H1 (cell line): ENCODE data around the gene ADCY7. TPM values are rescaled to one million over a fixed set of nuclear protein-coding genes. Genes with fewer than 3 reads are reported as not detected.

Experiments
- CTCF ChIA-PET: fragments of 300-600 bp; sonication (Branson Sonifier 250); formaldehyde crosslinking; loops from one replicate; lab custom pipeline; 2021; ENCODE audit not compliant: partially characterized antibody; lab: Charles Lee
- POLR2A ChIA-PET: fragments of 300-600 bp; sonication (Branson Sonifier 250); formaldehyde crosslinking; loops from one replicate; lab custom pipeline; 2021; ENCODE audit warnings: inconsistent platforms; ENCODE audit not compliant: partially characterized antibody; lab: Charles Lee
- DNase-seq, 2 experiments: peaks; one replicate each; pipeline versions ENCODE4 v3.0.0 to v3.0.0-alpha.2; 2010 to 2022; ENCODE audit warnings: low spot score in 2 of 2, low read depth in 1 of 2, mixed read lengths in 1 of 2
- FAIRE-seq: peaks from 2 replicates; lab custom pipeline; 2011; peaks lifted over from hg19 to GRCh38; lab: Jason Lieb, UNC
- H2AFZ ChIP-seq: 2 replicates; pipeline ENCODE4 v1.8.1; 2012; ENCODE audit warnings: low read length, inconsistent platforms
- H2AK5ac ChIP-seq: 2 replicates; pipeline ENCODE4 v1.6.1; 2013; ENCODE audit warnings: low read depth, low read length
- H2BK120ac ChIP-seq: replicated peaks from 2 replicates; pipeline ENCODE3; 2013; ENCODE audit warnings: low read depth, low read length, inconsistent platforms
- H2BK12ac ChIP-seq: 2 replicates; pipeline ENCODE4 v1.6.1; 2013; ENCODE audit warnings: low read depth, low read length
- H2BK15ac ChIP-seq: 2 replicates; pipeline ENCODE4 v1.6.1; 2013; ENCODE audit warnings: low read length
- H2BK20ac ChIP-seq: 2 replicates; pipeline ENCODE4 v1.6.1; 2013; ENCODE audit warnings: low read length
- H2BK5ac ChIP-seq: 2 replicates; pipeline ENCODE4 v1.6.1; 2013; ENCODE audit warnings: low read depth, low read length
- H3K14ac ChIP-seq: 2 replicates; pipeline ENCODE4 v1.6.1; 2013; ENCODE audit warnings: inconsistent platforms; ENCODE audit not compliant: insufficient read length
- H3K18ac ChIP-seq: 2 replicates; pipeline ENCODE4 v1.6.1; 2013; ENCODE audit warnings: low read length; ENCODE audit errors: extremely low read depth
- H3K23ac ChIP-seq: 2 replicates; pipeline ENCODE4 v1.6.1; 2013; ENCODE audit warnings: inconsistent platforms; ENCODE audit not compliant: insufficient read length
- H3K23me2 ChIP-seq: 2 replicates; pipeline ENCODE4 v1.6.1; 2013; ENCODE audit warnings: low read depth, low read length
- H3K27ac ChIP-seq: 2 replicates; pipeline ENCODE4 v1.6.1; 2011; ENCODE audit warnings: low read depth, low read length, inconsistent platforms
- H3K27me3 ChIP-seq, 4 experiments: replicated peaks in 1 of 4; 1 replicate in 1 of 4; 2 replicates in 3 of 4; pipeline versions ENCODE4 v1.6.1 to v1.8.1; 2011 to 2013; ENCODE audit warnings: low read length in 3 of 4, mild to moderate bottlenecking in 3 of 4, inconsistent platforms in 2 of 4, mixed read lengths in 2 of 4, moderate library complexity in 1 of 4; ENCODE audit not compliant: control insufficient read depth in 3 of 4, insufficient read depth in 3 of 4; ENCODE audit errors: extremely low read depth in 1 of 4
- H3K36me3 ChIP-seq, 4 experiments: 2 replicates each; pipeline versions ENCODE4 v1.6.1 to v1.8.1; 2011 to 2013; ENCODE audit warnings: mild to moderate bottlenecking in 4 of 4, low read length in 3 of 4, moderate library complexity in 2 of 4, control low read depth in 1 of 4, inconsistent platforms in 1 of 4; ENCODE audit not compliant: insufficient read depth in 4 of 4, control insufficient read depth in 2 of 4
- H3K4ac ChIP-seq: replicated peaks from 2 replicates; pipeline ENCODE3; 2013; ENCODE audit warnings: low read length, low read depth, mixed read lengths, inconsistent platforms; ENCODE audit not compliant: insufficient read length
- H3K4me1 ChIP-seq, 4 experiments: replicated peaks in 1 of 4; 1 replicate in 1 of 4; 2 replicates in 3 of 4; pipeline versions ENCODE4 v1.6.1 to v1.8.1; 2011 to 2013; ENCODE audit warnings: low read length in 3 of 4, inconsistent platforms in 2 of 4, mixed read lengths in 1 of 4; ENCODE audit not compliant: insufficient read depth in 4 of 4, control insufficient read depth in 3 of 4
- H3K4me2 ChIP-seq, 2 experiments: 2 replicates each; pipeline versions ENCODE4 v1.6.1 to v1.8.1; 2011 to 2013; ENCODE audit warnings: low read depth in 2 of 2, low read length in 2 of 2, control low read depth in 1 of 2, inconsistent platforms in 1 of 2, mild to moderate bottlenecking in 1 of 2; ENCODE audit not compliant: insufficient read depth in 1 of 2
- H3K4me3 ChIP-seq, 4 experiments: fragments of 200-600, 300-600 bp in 1 of 4; sonication (generic), shearing (Covaris generic), sonication (Bioruptor Twin) in 1 of 4; 2 replicates each; pipeline versions ENCODE4 v1.5.1 to v1.8.1; 2011 to 2016; ENCODE audit warnings: low read length in 4 of 4, low read depth in 3 of 4, control low read depth in 2 of 4, inconsistent platforms in 2 of 4, mild to moderate bottlenecking in 2 of 4, mixed read lengths in 1 of 4, moderate library complexity in 1 of 4; ENCODE audit not compliant: insufficient read depth in 2 of 4; ENCODE audit errors: extremely low read depth in 1 of 4
- H3K56ac ChIP-seq: replicated peaks from 2 replicates; pipeline ENCODE3; 2013; ENCODE audit warnings: low read depth, mild to moderate bottlenecking, mixed read lengths, low read length, inconsistent platforms; ENCODE audit not compliant: insufficient read length
- H3K79me1 ChIP-seq: 2 replicates; pipeline ENCODE4 v1.6.1; 2013; ENCODE audit warnings: low read depth, low read length, control low read depth
- H3K79me2 ChIP-seq, 2 experiments: 2 replicates each; pipeline versions ENCODE4 v1.6.1 to v1.8.1; 2012 to 2013; ENCODE audit warnings: low read length in 2 of 2, mild to moderate bottlenecking in 2 of 2, inconsistent platforms in 1 of 2; ENCODE audit not compliant: insufficient read depth in 2 of 2, control insufficient read depth in 1 of 2
- H3K9ac ChIP-seq, 4 experiments: replicated peaks in 1 of 4; 1 replicate in 1 of 4; 2 replicates in 3 of 4; pipeline versions ENCODE4 v1.6.1 to v1.8.1; 2011 to 2013; ENCODE audit warnings: low read depth in 3 of 4, low read length in 3 of 4, control low read depth in 2 of 4, mild to moderate bottlenecking in 2 of 4, moderate library complexity in 2 of 4, inconsistent platforms in 1 of 4; ENCODE audit errors: extremely low read depth in 1 of 4
- H3K9me3 ChIP-seq, 2 experiments: 2 replicates each; pipeline versions ENCODE4 v1.6.1 to v1.8.1; 2012 to 2013; ENCODE audit warnings: mild to moderate bottlenecking in 2 of 2, moderate library complexity in 2 of 2, control low read depth in 1 of 2, inconsistent platforms in 1 of 2, low read depth in 1 of 2, low read length in 1 of 2, mixed read lengths in 1 of 2; ENCODE audit not compliant: insufficient read depth in 2 of 2
- H4K20me1 ChIP-seq, 2 experiments: replicated peaks in 1 of 2; 2 replicates each; pipeline versions ENCODE3 to v1.8.1; 2011 to 2013; ENCODE audit warnings: inconsistent platforms in 2 of 2, low read length in 2 of 2, mild to moderate bottlenecking in 1 of 2; ENCODE audit not compliant: insufficient read depth in 2 of 2, control insufficient read depth in 1 of 2
- H4K5ac ChIP-seq: 2 replicates; pipeline ENCODE4 v1.6.1; 2013; ENCODE audit warnings: low read length, low read depth, mixed read lengths, inconsistent platforms; ENCODE audit not compliant: insufficient read length
- H4K8ac ChIP-seq: 2 replicates; pipeline ENCODE4 v1.8.0; 2013; ENCODE audit warnings: mild to moderate bottlenecking, moderate library complexity, low read length, inconsistent platforms; ENCODE audit not compliant: insufficient read depth; ENCODE audit errors: extremely low read depth
- H4K91ac ChIP-seq: replicated peaks from 2 replicates; pipeline ENCODE3; 2013; ENCODE audit warnings: low read length, mixed read lengths, inconsistent platforms; ENCODE audit not compliant: insufficient read length
- BCL11A ChIP-seq, 2 experiments: IDR thresholded peaks; one replicate each; pipeline ENCODE4 v1.6.1; 2011; ENCODE audit warnings: low read depth in 2 of 2, low read length in 2 of 2, mild to moderate bottlenecking in 2 of 2
- BRCA1 ChIP-seq: IDR thresholded peaks from 2 replicates; pipeline ENCODE4 v1.6.1; 2012; ENCODE audit warnings: low read depth, low read length, improper control_type of control experiment
- CBX5 ChIP-seq: fragments of 300-800, 300-1000 bp; sonication (generic); IDR thresholded peaks from 2 replicates; pipeline ENCODE4 v1.7.1; 2016; ENCODE audit warnings: antibody characterized with exemption, low read length, low read depth
- EP300 ChIP-seq, 2 experiments: IDR thresholded peaks; 1 replicate in 1 of 2; 2 replicates in 1 of 2; pipeline ENCODE4 v1.6.1; 2011 to 2012; ENCODE audit warnings: low read depth in 2 of 2, low read length in 2 of 2, mild to moderate bottlenecking in 2 of 2, borderline replicate concordance in 1 of 2, inconsistent platforms in 1 of 2, moderate library complexity in 1 of 2
- EZH2 ChIP-seq: fragments of 200-600 bp; sonication (generic); IDR thresholded peaks from 2 replicates; pipeline ENCODE4 v1.7.1; 2012; ENCODE audit warnings: low read depth, mild to moderate bottlenecking, moderate library complexity, low read length, inconsistent platforms; ENCODE audit not compliant: severe bottlenecking
- KDM5A ChIP-seq: fragments of 200-600 bp; IDR thresholded peaks from 2 replicates; pipeline ENCODE4 v1.7.1; 2012; ENCODE audit warnings: mild to moderate bottlenecking, low read length, inconsistent platforms, mixed read lengths
- NRF1 ChIP-seq: IDR thresholded peaks from 2 replicates; pipeline ENCODE4 v1.6.1; 2011; ENCODE audit warnings: mild to moderate bottlenecking, low read depth, low read length, improper control_type of control experiment
- PHF8 ChIP-seq: fragments of 200-600 bp; sonication (generic); conservative IDR thresholded peaks from 2 replicates; pipeline ENCODE4 v1.7.1; 2012; ENCODE audit warnings: low read depth, mild to moderate bottlenecking, inconsistent platforms, low read length, moderate library complexity
- POU5F1 ChIP-seq: IDR thresholded peaks from 2 replicates; pipeline ENCODE4 v1.6.1; 2011; ENCODE audit warnings: low read depth, mild to moderate bottlenecking, low read length, moderate library complexity
- SIN3A ChIP-seq, 2 experiments: IDR thresholded peaks in 1 of 2; conservative IDR thresholded peaks in 1 of 2; 2 replicates each; pipeline ENCODE4 v1.6.1; 2011 to 2012; ENCODE audit warnings: low read length in 2 of 2, improper control_type of control experiment in 1 of 2, low read depth in 1 of 2, mild to moderate bottlenecking in 1 of 2
- WGBS, 2 experiments: shearing (Covaris generic) in 1 of 2; methylation state at CpG; one replicate each; pipeline versions ENCODE4 v1.1.6 to v1.1.7; 2013 to 2015; ENCODE audit warnings: low lambda C conversion rate in 2 of 2, mixed read lengths in 2 of 2, inconsistent platforms in 1 of 2, low coverage in 1 of 2, missing lambda C conversion rate in 1 of 2; ENCODE audit not compliant: insufficient replicate concordance in 2 of 2, insufficient coverage in 1 of 2, insufficient read length in 1 of 2; ENCODE audit errors: extremely low coverage in 1 of 2, missing lambda C conversion rate in 1 of 2; 5-methylcytosine and 5-hydroxymethylcytosine counted together
- polyA plus RNA-seq, 7 experiments: library from polyadenylated mRNA; depleted of rRNA in 3 of 7; stranded (reverse) in 5 of 7; unstranded in 2 of 7; fragments of >200 nt in 5 of 7; fragments of 200-250 nt in 2 of 7; gene quantifications; 1 replicate in 5 of 7; 2 replicates in 1 of 7; 4 replicates in 1 of 7; pipeline versions ENCODE4 v1.2.1 to v1.2.3, GENCODE V29; 2011 to 2013; ENCODE audit warnings: missing spikeins in 2 of 7, mixed read lengths in 2 of 7
- total RNA-seq: library from RNA; stranded (reverse); fragmentation: NEBNext Ultra II Directional; extraction: Animal tissue kit (Norgen Biotek cat#: 25700); gene quantifications from 2 replicates; pipeline ENCODE4 v1.2.1, GENCODE V29; 2021
- TF ChIP-seq, protein P1 (sequence below): IDR thresholded peaks from 2 replicates; pipeline ENCODE4 v1.6.1; 2012; ENCODE audit warnings: inconsistent platforms

Gene ADCY7
- total and polyA plus RNA-seq, 2 of the 8 experiments (the other 6 are each of a cell fraction or from before 2014, with no cell fraction given): 2.4 to 5.1 TPM

DNA sequence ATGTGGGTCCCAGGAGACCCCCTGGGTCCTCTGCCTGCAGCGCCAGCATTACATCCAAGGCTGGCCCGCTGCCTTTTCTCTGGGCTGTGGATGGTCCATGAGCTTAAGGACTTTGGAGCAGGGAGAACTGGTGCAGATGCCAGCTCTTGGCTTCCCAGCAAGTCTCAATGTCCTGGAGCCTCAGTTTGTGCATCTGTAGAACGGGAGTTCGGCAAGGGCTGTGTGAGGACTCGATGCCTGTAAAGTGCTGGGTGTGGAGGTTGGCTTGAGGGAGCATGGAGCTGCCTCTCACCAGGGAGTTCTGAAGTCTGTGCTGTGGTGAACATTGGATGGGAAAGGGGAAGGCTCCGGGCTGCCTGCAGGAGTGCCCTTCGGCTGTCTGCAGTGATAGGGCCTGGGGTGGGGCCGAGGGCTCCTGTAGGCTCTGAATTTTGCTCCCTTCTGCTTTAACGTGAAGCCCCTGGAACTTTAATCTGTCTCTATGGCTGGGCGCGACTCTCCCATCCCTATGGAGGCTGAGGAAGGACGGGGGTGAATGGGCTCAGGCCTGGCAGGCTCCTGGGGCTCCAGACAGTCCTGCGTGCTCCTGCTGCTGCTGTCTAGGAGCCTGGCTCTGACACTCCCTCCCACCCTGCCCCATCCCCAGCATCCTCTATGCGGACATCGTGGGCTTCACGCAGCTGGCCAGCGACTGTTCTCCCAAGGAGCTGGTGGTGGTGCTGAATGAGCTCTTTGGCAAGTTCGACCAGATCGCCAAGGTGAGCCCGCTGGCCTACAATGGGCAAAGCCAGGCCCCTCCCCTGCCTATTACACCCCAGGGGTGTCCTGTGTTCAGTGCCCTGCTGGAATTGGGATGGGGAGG lies 27.9 kb downstream of the ADCY7 start:
- H2BK120ac ChIP-seq: no peak overlapping the region
- no peak overlapping the region for H2BK15ac ChIP-seq
- no peak overlapping the region for H3K14ac ChIP-seq
- CTCF ChIA-PET: interaction anchor here (1.2 to 2.6 kb wide), 2 partner anchors 81 to 84 kb away, joined by 3 to 8 read pairs; no protein-coding TSS in a partner anchor
- no peaks in the 10 kb centered on the region for H3K27me3 ChIP-seq
- no peaks in the 10 kb centered on the region for H3K36me3 ChIP-seq
- no peak overlapping the region for H4K5ac ChIP-seq
- no peak overlapping the region for H3K56ac ChIP-seq
- 94% methylated on average over 13 of the region's 20 CpGs; no CpG with 5 or more reads in 1 of the 2 experiments for WGBS, 2 experiments
- H3K9ac ChIP-seq: no peak overlapping the region
- no peak overlapping the region for H4K91ac ChIP-seq
- H3K23ac ChIP-seq: no peak overlapping the region
- no peak overlapping the region for H2AK5ac ChIP-seq
- peaks cover 0 to 2% of the 10 kb centered on the region in 2 experiments for H4K20me1 ChIP-seq
- no peak overlapping the region for H3K4me2 ChIP-seq
- no peak overlapping the region for H2BK12ac ChIP-seq
- DNase-seq: no peak
- no peak overlapping the region for H3K27ac ChIP-seq
- H3K9me3 ChIP-seq: no peaks in the 10 kb centered on the region
- H3K79me2 ChIP-seq: no peaks in the 10 kb centered on the region
- no peak overlapping the region for H2BK5ac ChIP-seq
- no peak overlapping the region for H3K18ac ChIP-seq
- H3K23me2 ChIP-seq: no peaks in the 10 kb centered on the region
- H3K4ac ChIP-seq: no peak overlapping the region
- H3K4me3 ChIP-seq: no peak overlapping the region
- no peak overlapping the region for H2AFZ ChIP-seq
- H3K4me1 ChIP-seq: peaks cover 0 to 3% (median 0%) of the 10 kb centered on the region in 4 experiments; a peak in 1 of 7 replicates
- no peaks in the 10 kb centered on the region for H3K79me1 ChIP-seq
- no peak overlapping the region for H2BK20ac ChIP-seq
- no peak for FAIRE-seq
- H4K8ac ChIP-seq: no peak overlapping the region
- POLR2A ChIA-PET: interaction anchor here (1.3 kb wide), 1 partner anchor 11 kb away, joined by 3 read pairs; no protein-coding TSS in a partner anchor
- TF ChIP-seq KDM5A: no peak
- no peak for TF ChIP-seq BRCA1
- TF ChIP-seq EP300 (IDR thresholded peaks at IDR 0.05; ENCODE audit: borderline replicate concordance in 1 of 2, low read depth in 2 of 2, low read length in 2 of 2): no peak
- TF ChIP-seq PHF8: no peak
- no peak for TF ChIP-seq CBX5
- TF ChIP-seq NRF1: no peak
- no peak for TF ChIP-seq EZH2
- TF ChIP-seq SIN3A (conservative IDR thresholded peaks at IDR 0.05 in 1 of 2, IDR thresholded peaks at IDR 0.05 in 1 of 2; ENCODE audit: low read depth in 1 of 2, low read length in 2 of 2): no peak
- TF ChIP-seq, protein P1, sequence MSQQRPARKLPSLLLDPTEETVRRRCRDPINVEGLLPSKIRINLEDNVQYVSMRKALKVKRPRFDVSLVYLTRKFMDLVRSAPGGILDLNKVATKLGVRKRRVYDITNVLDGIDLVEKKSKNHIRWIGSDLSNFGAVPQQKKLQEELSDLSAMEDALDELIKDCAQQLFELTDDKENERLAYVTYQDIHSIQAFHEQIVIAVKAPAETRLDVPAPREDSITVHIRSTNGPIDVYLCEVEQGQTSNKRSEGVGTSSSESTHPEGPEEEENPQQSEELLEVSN: no peak
- TF ChIP-seq BCL11A (IDR thresholded peaks at IDR 0.05; ENCODE audit: low read depth in 2 of 2, low read length in 2 of 2): no peak
- no peak for TF ChIP-seq POU5F1
